HEK293T (cell line): ENCODE results near the gene CLPX.

Experiments
- CTCF ChIA-PET: fragments of 350-600 bp; formaldehyde crosslinking; extraction: SDS; loops from one replicate; lab custom pipeline; 2021; ENCODE audit warnings: antibody characterized with exemption, inconsistent platforms; lab: Yijun Ruan, JAX
- POLR2A ChIA-PET: fragments of 350-600 bp; formaldehyde crosslinking; extraction: SDS; loops from one replicate; lab custom pipeline; 2020; ENCODE audit warnings: antibody characterized with exemption, inconsistent platforms; lab: Yijun Ruan, JAX
- DNase-seq: peaks from one replicate; pipeline ENCODE4 v3.0.0; 2012; ENCODE audit warnings: mixed read lengths; ENCODE audit errors: extremely low spot score
- ARNT ChIP-seq: fragments of 450-650 bp; IDR thresholded peaks from 2 replicates; pipeline ENCODE4 v1.6.1; 2017; ENCODE audit warnings: mild to moderate bottlenecking
- BHLHE40 ChIP-seq: fragments of 450-650 bp; IDR thresholded peaks from 2 replicates; pipeline ENCODE4 v1.6.1; 2016; ENCODE audit warnings: mild to moderate bottlenecking, moderate library complexity, borderline replicate concordance
- CTBP1 ChIP-seq: fragments of 450-650 bp; IDR thresholded peaks from 2 replicates; pipeline ENCODE4 v1.6.1; 2016; ENCODE audit warnings: borderline replicate concordance
- ELF4 ChIP-seq: fragments of 450-650 bp; IDR thresholded peaks from 2 replicates; pipeline ENCODE4 v1.6.1; 2017; ENCODE audit warnings: antibody characterized with exemption
- FOXA1 ChIP-seq: fragments of 450-650 bp; IDR thresholded peaks from 2 replicates; pipeline ENCODE4 v1.6.1; 2016; ENCODE audit warnings: mild to moderate bottlenecking
- FOXK2 ChIP-seq: fragments of 450-650 bp; IDR thresholded peaks from 2 replicates; pipeline ENCODE4 v1.6.1; 2016; ENCODE audit warnings: mild to moderate bottlenecking
- FOXM1 ChIP-seq: fragments of 450-650 bp; IDR thresholded peaks from 2 replicates; pipeline ENCODE4 v1.6.1; 2017; ENCODE audit warnings: mild to moderate bottlenecking, borderline replicate concordance
- HDGF ChIP-seq: fragments of 450-650 bp; IDR thresholded peaks from 2 replicates; pipeline ENCODE4 v1.6.1; 2017; ENCODE audit warnings: antibody characterized with exemption, borderline replicate concordance
- L3MBTL2 ChIP-seq: fragments of 450-650 bp; conservative IDR thresholded peaks from 2 replicates; pipeline ENCODE4 v1.6.1; 2016; ENCODE audit warnings: mild to moderate bottlenecking
- LEF1 ChIP-seq: fragments of 450-650 bp; IDR thresholded peaks from 2 replicates; pipeline ENCODE4 v1.6.1; 2017; ENCODE audit warnings: mild to moderate bottlenecking, borderline replicate concordance
- NFRKB ChIP-seq: fragments of 450-650 bp; IDR thresholded peaks from 2 replicates; pipeline ENCODE4 v1.6.1; 2016; ENCODE audit warnings: mild to moderate bottlenecking, moderate library complexity
- SP1 ChIP-seq: fragments of 450-650 bp; IDR thresholded peaks from 2 replicates; pipeline ENCODE4 v1.6.1; 2017
- SUZ12 ChIP-seq: fragments of 450-650 bp; IDR thresholded peaks from 2 replicates; pipeline ENCODE4 v1.6.1; 2016; ENCODE audit warnings: mild to moderate bottlenecking
- TARDBP ChIP-seq: fragments of 450-650 bp; IDR thresholded peaks from 2 replicates; pipeline ENCODE4 v1.6.1; 2016
- ZNF384 ChIP-seq: fragments of 450-650 bp; IDR thresholded peaks from 2 replicates; pipeline ENCODE4 v1.6.1; 2016
- TF ChIP-seq, protein P1 (sequence below): fragments of 450-650 bp; IDR thresholded peaks from 2 replicates; pipeline ENCODE4 v1.6.1; 2016

The CLPX gene

GRCh38 chr15:65134538-65134937, 50.6 kb downstream of the CLPX start:
- no peak for DNase-seq
- ChIA-PET POLR2A (interaction anchor here (1.0 to 1.3 kb wide), 5 partner anchors 10 to 35 kb away, joined by 3 to 4 read pairs (median 3); no protein-coding TSS in a partner anchor), CTCF (no interaction called here)
- TF ChIP-seq LEF1 (no peak), ELF4 (no peak), NFRKB (no peak), ZNF384 (no peak), FOXM1 (no peak), FOXA1 (no peak), HDGF (no peak), ARNT (no peak), SUZ12 (no peak), FOXK2 (no peak), L3MBTL2 (no peak), TARDBP (no peak), CTBP1 (no peak)
- TF ChIP-seq, protein P1, sequence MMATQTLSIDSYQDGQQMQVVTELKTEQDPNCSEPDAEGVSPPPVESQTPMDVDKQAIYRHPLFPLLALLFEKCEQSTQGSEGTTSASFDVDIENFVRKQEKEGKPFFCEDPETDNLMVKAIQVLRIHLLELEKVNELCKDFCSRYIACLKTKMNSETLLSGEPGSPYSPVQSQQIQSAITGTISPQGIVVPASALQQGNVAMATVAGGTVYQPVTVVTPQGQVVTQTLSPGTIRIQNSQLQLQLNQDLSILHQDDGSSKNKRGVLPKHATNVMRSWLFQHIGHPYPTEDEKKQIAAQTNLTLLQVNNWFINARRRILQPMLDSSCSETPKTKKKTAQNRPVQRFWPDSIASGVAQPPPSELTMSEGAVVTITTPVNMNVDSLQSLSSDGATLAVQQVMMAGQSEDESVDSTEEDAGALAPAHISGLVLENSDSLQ, result no peak

DNA sequence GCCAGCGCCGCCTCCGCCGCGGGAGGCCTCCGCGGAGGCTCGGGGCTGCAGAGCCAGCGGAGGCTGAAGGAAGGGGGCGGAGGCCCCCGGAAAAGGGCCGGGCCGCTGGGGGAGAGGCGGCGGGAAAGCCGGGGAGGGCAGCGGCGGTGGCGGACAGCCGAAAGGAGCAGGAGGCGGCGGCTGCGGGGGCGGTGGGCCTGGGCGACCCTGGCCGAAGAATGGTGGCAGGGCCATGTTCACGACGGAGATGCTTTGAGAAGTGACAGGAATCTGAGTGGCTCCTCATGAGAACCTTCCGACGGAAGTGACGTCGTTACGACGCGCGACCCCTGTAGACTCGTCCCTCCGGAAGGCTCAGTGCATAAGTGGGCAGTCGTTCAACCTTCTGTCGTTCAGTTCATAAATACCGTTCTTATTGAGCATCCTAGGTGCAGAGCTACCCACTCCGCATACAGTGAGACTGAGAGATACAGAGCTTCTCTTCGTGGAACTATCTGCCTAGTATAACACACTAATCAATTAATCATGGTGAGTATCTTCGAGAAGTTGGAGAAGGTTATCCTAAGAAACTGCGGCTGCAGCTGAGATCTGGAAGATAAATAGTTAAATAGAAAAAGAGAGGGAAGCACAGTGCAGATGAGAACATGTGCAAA, 51.5 kb downstream of the CLPX start, which contains the start of gene PDCD7:
Gene PDCD7, minus strand, starts transcription at position 261 of the 653 bp plus-strand sequence. Its CDS starts 27 bp downstream, at position 234.
- TF ChIP-seq, protein P1, result peak; percentile 59
- TF ChIP-seq BHLHE40 (no peak), SP1 (no peak), L3MBTL2 (peak; percentile 65; the same call in 1 of the 2 replicates), ELF4 (0 out of 2 replicates have a peak, but pooled peaks have one; percentile 21)
- DNase-seq, result peak; percentile 88
- POLR2A ChIA-PET, result interaction anchor here (1.0 to 1.3 kb wide), 6 partner anchors 9 to 52 kb away, joined by 3 to 4 read pairs (median 3); partner anchors contain the start of gene CLPX
- CTCF ChIA-PET, result no interaction called here

DNA sequence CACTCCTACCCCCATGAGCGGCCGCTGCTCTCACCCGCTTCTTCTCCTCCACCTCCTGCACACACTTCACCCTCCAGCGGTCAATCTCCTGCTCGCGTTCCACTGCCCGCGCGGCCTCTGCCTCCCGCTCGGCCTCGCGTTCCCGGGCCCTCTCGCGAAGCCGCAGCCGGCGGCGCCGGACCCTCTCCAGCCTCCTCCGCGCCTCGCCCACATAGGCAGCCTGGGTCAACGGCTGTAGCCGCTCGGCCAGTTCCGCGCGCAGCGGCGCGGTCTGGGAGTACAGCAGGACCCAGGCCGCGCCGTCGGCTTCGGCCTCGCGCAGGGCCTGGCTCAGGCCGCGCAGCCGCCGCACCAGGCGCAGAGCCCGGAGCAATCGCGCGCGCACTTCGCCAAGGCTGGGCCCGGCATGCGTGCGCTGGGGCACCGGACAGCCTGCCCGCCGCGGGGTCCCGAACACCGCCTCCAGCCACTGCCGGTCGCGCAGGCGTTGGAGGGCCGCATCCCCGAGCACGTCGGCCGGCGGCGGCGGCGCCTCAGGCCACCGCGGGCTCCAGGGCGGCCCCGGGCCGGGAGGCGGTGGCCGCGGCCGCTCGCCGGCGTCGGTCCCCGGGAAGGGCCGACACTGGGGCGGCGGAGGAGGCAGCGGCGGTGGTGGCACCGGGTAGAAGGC, 52.1 kb downstream of the CLPX start:
- CTCF ChIA-PET, result no interaction called here
- POLR2A ChIA-PET, result interaction anchor here (1.0 to 1.3 kb wide), 3 partner anchors 22 to 52 kb away, joined by 3 to 4 read pairs (median 4); partner anchors contain the start of gene CLPX
- no peak for TF ChIP-seq L3MBTL2
- TF ChIP-seq FOXM1, result no peak
- TF ChIP-seq SUZ12, result no peak
- no peak for TF ChIP-seq ARNT
- no peak for TF ChIP-seq BHLHE40
- TF ChIP-seq NFRKB, result no peak
- TF ChIP-seq FOXK2, result no peak
- TF ChIP-seq TARDBP, result no peak
- TF ChIP-seq ELF4, result no peak
- no peak for TF ChIP-seq HDGF
- no peak for TF ChIP-seq CTBP1
- no peak for TF ChIP-seq LEF1
- no peak for TF ChIP-seq ZNF384
- TF ChIP-seq SP1, result no peak
- no peak for TF ChIP-seq FOXA1
- TF ChIP-seq, protein P1, result no peak
- peak; percentile 32 for DNase-seq

DNA sequence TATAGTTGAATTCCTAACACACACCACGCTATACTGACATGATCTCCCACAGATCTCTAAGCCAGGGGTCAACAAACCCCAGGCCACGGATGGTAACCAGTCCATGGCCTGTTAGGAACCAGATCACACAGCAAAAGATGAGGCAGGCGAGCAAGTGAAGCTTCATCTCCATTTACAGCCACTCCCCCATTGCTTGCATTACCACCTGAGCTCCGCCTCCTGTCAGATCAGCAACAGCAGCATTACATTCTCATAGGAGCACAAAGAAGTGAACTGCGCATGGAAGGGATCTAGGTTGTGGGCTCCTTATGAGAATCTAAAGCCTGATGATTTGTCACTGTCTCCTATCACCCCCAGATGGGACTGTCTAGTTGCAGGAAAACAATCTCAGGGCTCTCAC, 54.2 kb downstream of the CLPX start:
- TF ChIP-seq ZNF384, result no peak
- TF ChIP-seq SP1, result no peak
- no peak for TF ChIP-seq ELF4
- TF ChIP-seq L3MBTL2, result no peak
- no peak for TF ChIP-seq NFRKB
- CTCF ChIA-PET, result no interaction called here
- POLR2A ChIA-PET, result no interaction called here
- DNase-seq, result no peak

DNA sequence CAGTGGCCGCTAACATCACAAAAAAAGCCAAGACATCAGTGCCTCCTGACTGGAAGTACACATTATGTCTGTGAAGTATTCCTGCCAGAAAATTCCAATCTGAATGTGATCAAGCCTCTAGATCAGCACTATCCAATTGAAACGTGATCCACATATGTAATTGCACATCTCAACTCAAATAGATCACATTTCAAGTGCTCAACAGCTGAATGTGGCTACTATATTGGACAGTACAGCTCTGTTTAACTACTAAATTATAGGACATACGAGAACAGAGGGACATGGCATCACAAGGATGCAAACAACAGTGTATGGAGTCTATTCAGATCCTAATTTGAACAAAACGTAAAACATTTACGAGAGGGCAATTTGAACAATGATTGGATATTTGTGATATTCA, 69.6 kb downstream of the CLPX start:
- POLR2A ChIA-PET, result no interaction called here
- no peak for DNase-seq
- TF ChIP-seq ZNF384 (no peak), ELF4 (no peak), BHLHE40 (no peak), SP1 (no peak), CTBP1 (no peak), HDGF (no peak), LEF1 (no peak), L3MBTL2 (no peak), FOXK2 (no peak), ARNT (no peak), TARDBP (no peak), FOXA1 (no peak), SUZ12 (no peak), NFRKB (no peak), FOXM1 (no peak)
- TF ChIP-seq, protein P1, result no peak

More for the DNA sequence above, 69.6 kb downstream of the CLPX start:
- CTCF ChIA-PET, result interaction anchor here (2.3 kb wide), 1 partner anchor 14 kb away, joined by 10 read pairs; no protein-coding TSS in a partner anchor
